Activated T-cell treated with anti-CD3 and anti-CD28 coated beads, Interleukin-2, amount 50 U/mL, for 72 hours (primary cell): ENCODE measurements around the gene EGR4. TPM values are rescaled to one million over a fixed set of nuclear protein-coding genes. Genes with fewer than 3 reads are reported as not detected.

ENCODE experiments used
- ATAC-seq, 2 donors: fragments of 150-1000 bp; cut with Tn5 transposase; replicated peaks in 1 of 2; 2 replicates each; pipeline ENCODE4 v1.10.0; 2021; ENCODE audit warnings: moderate library complexity in 2 of 2, mild to moderate bottlenecking in 1 of 2
- DNase-seq, 2 donors: peaks; one replicate each; pipeline ENCODE4 v3.0.0; 2021 to 2022; ENCODE audit warnings: mixed read lengths in 1 of 2
- H3K27ac Mint-ChIP-seq: one replicate; pipeline ENCODE4 v1.8.0; 2022; ENCODE audit warnings: mild to moderate bottlenecking, moderate library complexity, mixed read lengths
- H3K27me3 Mint-ChIP-seq: one replicate; pipeline ENCODE4 v1.8.0; 2022; ENCODE audit warnings: low read depth, mixed read lengths
- H3K36me3 Mint-ChIP-seq, 2 donors: one replicate each; pipeline ENCODE4 v1.8.0; 2022; ENCODE audit warnings: mixed read lengths in 2 of 2, mild to moderate bottlenecking in 1 of 2; ENCODE audit not compliant: insufficient read depth in 2 of 2
- H3K4me1 Mint-ChIP-seq: one replicate; pipeline ENCODE4 v1.8.0; 2022; ENCODE audit warnings: low read depth, mixed read lengths
- H3K4me3 Mint-ChIP-seq, 2 donors: one replicate each; pipeline ENCODE4 v1.8.0; 2022; ENCODE audit warnings: mild to moderate bottlenecking in 2 of 2, mixed read lengths in 2 of 2, moderate library complexity in 2 of 2
- H3K9me3 Mint-ChIP-seq, 2 donors: one replicate each; pipeline ENCODE4 v1.8.0; 2022; ENCODE audit warnings: mixed read lengths in 2 of 2
- total RNA-seq, 2 donors: library from RNA; stranded (reverse); gene quantifications; one replicate each; pipeline ENCODE4 v1.2.3, GENCODE V29; 2022

EGR4 gene
- total RNA-seq, 2 donors from 2014 or later = 1.6 to 2.1 TPM

DNA sequence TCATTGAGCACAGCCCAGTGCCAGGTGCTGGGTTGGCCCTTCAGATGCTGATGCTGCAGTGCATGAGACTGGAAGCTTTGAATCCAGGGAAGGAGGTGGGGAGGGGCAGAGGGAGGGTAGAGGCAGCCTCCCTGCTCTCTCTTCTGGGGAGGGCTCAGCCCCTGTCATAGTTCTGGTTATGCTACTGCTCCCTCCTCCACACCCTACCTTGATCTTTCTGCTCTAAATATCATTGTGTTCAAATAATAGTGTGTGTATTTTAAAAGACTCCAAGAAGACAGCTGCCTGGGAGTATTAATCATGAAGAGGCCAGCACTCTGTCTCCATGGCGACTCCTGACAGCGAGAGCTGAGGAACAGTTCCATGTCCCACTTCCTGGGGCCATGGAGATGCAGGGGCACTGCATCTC lies 3.8 kb upstream of the EGR4 start:
- H3K4me3 Mint-ChIP-seq = no peak overlapping the region
- no peaks in the 10 kb centered on the region for H3K36me3 Mint-ChIP-seq
- H3K9me3 Mint-ChIP-seq = no peaks in the 10 kb centered on the region
- ATAC-seq = no peak
- H3K27me3 Mint-ChIP-seq = peaks cover 74% of the 10 kb centered on the region
- H3K27ac Mint-ChIP-seq = no peak overlapping the region
- H3K4me1 Mint-ChIP-seq = peaks cover 4% of the 10 kb centered on the region
- DNase-seq = no peak

DNA sequence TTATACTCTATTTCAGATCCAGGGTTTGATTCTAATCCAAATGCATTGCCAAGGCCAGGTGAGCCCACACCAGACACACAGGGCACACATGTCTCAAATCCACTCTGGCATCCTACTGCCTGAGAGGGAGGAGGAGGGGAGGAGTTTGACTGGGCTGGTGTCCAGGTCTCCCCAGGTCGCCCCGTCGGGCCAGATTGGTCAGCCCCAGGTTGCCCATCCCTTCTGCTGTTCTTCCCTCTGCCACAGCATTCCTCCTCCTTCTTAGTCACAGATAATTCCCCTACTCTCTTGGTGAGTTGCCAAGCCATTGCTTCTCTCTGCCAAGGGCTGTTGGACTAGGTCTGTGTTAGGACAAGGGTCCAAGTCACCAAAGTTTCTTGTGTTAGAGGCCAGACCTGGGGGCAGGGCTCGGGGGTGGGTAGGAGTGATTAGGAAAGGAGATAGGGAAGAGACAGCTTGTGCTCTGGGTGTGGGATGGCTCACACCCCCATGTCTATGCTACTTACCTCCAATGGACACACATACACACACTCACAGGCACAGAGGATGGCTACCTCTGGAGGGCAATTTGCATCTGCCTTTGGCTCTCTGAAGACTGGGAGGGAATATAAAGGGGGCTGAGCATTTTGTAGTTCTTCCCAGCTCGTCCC lies 2.5 kb upstream of the EGR4 start:
- no peaks in the 10 kb centered on the region for H3K36me3 Mint-ChIP-seq
- no peak overlapping the region for H3K27ac Mint-ChIP-seq
- H3K9me3 Mint-ChIP-seq = no peaks in the 10 kb centered on the region
- ATAC-seq = no peak
- peaks cover 74% of the 10 kb centered on the region for H3K27me3 Mint-ChIP-seq
- peaks cover 8% of the 10 kb centered on the region for H3K4me1 Mint-ChIP-seq
- no peak overlapping the region for H3K4me3 Mint-ChIP-seq
- DNase-seq = no peak

DNA sequence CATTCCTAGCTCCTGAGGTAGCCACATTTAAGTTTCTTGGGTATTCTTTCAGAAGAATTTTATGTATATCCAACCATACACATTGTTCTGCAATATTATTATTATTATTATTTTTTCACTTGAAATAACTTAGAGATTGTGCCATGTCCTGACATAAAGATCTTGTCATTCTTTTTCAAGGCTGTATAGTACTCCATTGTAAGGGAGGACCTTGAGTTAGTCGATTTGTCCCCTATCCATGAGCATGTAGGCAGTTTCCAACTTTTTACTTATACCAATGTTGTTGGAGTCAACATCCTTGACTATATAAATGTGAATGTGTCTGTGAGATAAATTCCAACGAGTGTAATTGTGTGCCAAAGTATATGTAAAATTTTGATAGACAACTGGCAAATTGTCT lies 891 bp upstream of the EGR4 start:
- ATAC-seq (no peak), DNase-seq (no peak)
- Mint-ChIP-seq H3K4me1 (peaks cover 13% of the 10 kb centered on the region), H3K9me3 (no peaks in the 10 kb centered on the region), H3K27ac (no peak overlapping the region), H3K36me3 (no peaks in the 10 kb centered on the region), H3K4me3 (peak overlapping the region in 1 of 2 donors; percentile 22), H3K27me3 (peaks cover 65% of the 10 kb centered on the region)

DNA sequence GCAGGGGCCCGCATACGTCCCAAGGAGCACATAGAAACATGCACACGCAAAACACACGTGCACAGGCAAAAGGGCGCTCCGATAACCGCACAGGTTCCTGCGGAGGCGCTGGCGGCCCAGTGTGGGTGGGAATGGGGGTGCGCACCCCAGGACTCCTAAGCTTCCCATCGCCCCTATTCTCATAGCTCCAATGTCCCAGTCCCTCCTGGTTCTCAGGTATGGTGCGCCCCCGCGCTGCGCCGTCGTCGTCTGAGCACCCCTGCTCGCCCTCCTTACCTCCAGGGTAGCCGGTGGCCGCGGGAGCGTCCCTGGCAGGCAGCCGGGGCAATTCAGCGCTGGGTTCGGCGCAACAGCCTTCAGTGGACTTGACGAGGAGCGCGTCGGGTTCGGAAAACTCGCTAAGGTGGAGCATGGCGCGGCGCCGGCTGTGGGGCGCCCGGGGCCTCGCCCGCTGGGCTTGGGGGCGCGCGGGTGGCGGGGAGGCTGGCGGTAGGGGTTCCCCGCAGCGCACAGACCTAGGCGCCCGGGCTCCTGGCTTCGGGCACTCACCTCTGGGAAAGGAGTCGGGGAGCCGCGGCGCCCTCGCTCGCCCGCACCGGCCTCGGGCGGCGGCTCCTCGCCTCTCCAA lies 328 bp downstream of the EGR4 start:
- ATAC-seq (peak; percentile 9 to 17), DNase-seq (peak; percentile 18 to 29)
- Mint-ChIP-seq H3K27ac (no peak overlapping the region), H3K4me3 (peak overlapping the region; percentile 85 to 86), H3K9me3 (no peaks in the 10 kb centered on the region), H3K4me1 (peaks cover 13% of the 10 kb centered on the region), H3K36me3 (no peaks in the 10 kb centered on the region), H3K27me3 (peaks cover 72% of the 10 kb centered on the region)

DNA sequence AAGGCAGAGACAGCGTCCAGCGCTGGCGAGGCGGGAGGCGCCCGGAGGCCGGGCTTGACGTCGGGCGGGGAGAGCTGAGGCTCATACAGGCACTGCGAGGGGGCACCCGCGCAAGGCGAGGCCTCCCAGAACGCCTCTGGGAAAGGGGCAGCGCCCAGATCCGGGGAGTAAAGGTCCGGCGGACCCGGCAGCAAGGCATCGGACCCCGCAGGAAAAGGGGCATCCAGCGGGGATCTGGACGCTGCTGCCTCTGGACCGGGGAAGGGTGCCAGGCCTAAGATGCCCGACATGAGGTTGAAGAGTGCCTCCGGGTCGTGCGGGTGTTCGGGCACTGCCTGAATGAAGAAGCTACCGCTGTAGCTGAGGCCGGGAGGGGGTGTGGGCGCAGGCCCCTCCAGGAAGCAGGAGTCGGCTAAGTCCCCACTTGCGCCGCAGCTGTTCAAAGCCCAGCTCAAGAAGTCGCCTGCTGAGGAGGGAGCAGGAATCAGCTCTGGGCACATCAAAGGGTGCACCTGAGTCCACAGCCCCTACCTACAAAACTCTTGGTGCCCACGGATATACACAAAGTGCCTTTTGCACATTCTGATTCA lies 937 bp downstream of the EGR4 start:
- Mint-ChIP-seq H3K36me3 (no peaks in the 10 kb centered on the region), H3K27ac (no peak overlapping the region), H3K9me3 (no peaks in the 10 kb centered on the region), H3K4me3 (peak overlapping the region; percentile 85 to 86), H3K4me1 (peaks cover 13% of the 10 kb centered on the region), H3K27me3 (peaks cover 70% of the 10 kb centered on the region)
- ATAC-seq (no peak), DNase-seq (peak in 1 of 2 donors; percentile 9)

DNA sequence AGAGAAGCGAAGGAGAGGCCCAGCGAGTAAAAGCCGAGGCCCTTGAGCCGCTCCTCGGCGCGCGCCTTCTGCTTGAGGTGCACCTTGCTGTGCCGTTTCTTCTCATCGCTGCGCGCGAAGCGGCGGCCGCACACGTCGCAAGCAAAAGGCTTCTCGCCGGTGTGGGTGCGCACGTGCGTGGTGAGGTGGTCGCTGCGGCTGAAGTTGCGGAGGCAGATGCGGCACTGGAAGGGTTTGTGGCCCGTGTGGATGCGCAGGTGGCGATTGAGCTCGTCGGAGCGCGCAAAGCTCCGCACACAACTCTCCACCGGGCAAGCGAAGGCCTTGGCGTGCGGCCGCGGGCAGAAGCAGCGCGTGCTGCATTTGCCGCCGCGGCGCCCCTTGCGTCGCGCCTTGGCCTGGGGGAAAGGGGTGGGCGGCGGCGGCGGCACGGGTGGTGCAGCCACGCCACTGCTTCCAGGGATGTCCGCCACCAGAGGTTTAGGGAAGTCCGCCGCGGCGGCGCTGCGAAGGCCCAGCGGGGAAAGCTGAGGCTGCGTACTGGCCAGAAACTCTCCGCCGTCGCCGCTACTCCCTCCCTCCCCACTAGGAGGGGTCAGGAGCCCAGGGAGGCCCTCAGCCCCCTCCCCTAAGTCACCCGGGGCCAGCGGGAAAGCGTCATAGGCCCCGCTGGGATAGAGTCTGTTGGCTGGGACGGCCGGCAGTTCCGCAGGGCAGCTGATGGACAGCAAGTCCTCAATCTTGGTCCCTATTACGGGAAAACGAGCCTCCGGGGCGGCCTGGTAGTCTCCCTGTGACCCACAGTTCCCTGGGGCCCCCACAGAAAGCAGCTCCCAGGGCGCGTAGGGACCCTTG lies 1.7 kb downstream of the EGR4 start:
- ATAC-seq (peak in 1 of 2 donors; percentile 6), DNase-seq (peak; percentile 12 to 29)
- Mint-ChIP-seq H3K27ac (no peak overlapping the region), H3K36me3 (no peaks in the 10 kb centered on the region), H3K9me3 (no peaks in the 10 kb centered on the region), H3K27me3 (peaks cover 62% of the 10 kb centered on the region), H3K4me3 (peak overlapping the region; percentile 85 to 86), H3K4me1 (peaks cover 13% of the 10 kb centered on the region)

DNA sequence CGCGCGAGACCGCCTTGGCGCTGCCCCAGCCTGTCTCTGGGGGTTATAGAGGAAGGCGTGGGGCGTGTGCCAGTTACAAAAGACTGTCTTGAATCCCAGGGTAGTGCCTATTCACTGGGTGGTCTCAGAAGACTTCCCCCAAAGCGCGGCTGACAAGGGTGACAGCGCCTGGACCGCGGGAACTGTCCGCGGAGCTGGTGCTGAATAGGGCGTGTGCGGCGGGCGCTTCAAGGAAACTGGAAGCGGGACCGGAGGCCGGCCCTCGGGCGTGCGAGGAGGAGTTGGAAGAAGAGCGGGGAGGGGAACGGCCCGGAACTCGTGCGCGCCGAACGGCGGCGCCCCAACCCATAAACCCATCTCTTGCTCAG lies 2.3 kb downstream of the EGR4 start:
- ATAC-seq (peak in 1 of 2 donors; percentile 18), DNase-seq (peak; percentile 61 to 63)
- H3K27me3 Mint-ChIP-seq = peaks cover 56% of the 10 kb centered on the region
- peak overlapping the region; percentile 85 to 86 for H3K4me3 Mint-ChIP-seq
- no peaks in the 10 kb centered on the region for H3K9me3 Mint-ChIP-seq
- H3K36me3 Mint-ChIP-seq = no peaks in the 10 kb centered on the region
- peaks cover 13% of the 10 kb centered on the region for H3K4me1 Mint-ChIP-seq
- H3K27ac Mint-ChIP-seq = no peak overlapping the region

DNA sequence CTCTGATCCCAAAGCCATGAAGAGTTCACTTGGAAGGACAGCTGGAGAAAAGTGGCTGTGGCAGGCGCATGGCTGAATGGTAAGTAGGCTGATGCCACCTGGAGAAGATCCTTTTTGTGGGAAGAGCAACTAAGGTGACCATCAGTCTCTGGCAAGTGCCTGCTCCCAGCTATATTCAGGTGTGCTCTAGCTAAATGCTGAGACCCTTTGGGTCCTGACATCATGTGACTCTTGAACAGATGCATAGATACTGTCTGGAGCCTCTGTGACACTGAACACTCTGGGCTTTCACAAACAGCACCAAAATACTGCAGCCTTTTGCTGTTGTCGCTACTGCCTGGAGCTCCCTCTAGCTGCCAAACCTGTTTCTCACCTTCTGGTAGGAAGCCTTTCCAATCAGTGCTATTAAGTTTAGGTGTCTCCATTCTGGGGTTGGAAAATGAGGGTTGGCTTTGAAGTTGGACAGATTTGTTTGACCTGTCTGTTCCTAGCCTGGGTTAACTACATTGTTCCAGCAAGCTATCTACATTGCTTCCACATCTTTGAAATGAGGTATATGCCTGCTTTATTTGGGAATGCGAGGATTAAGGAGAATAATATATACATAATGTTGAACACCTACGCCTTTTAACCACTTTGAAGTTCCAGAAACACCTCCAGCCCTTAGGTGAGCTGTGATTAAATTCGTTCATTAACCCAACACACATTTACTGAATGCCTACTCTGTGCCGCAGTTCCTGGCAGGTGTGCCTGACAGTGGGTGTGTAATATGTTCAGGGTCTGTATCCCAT lies 3.1 kb downstream of the EGR4 start:
- peak overlapping the region; percentile 85 to 86 for H3K4me3 Mint-ChIP-seq
- ATAC-seq (no peak), DNase-seq (peak; percentile 47 to 72)
- H3K27ac Mint-ChIP-seq = no peak overlapping the region
- no peaks in the 10 kb centered on the region for H3K9me3 Mint-ChIP-seq
- H3K4me1 Mint-ChIP-seq = peaks cover 13% of the 10 kb centered on the region
- peaks cover 48% of the 10 kb centered on the region for H3K27me3 Mint-ChIP-seq
- H3K36me3 Mint-ChIP-seq = no peaks in the 10 kb centered on the region

DNA sequence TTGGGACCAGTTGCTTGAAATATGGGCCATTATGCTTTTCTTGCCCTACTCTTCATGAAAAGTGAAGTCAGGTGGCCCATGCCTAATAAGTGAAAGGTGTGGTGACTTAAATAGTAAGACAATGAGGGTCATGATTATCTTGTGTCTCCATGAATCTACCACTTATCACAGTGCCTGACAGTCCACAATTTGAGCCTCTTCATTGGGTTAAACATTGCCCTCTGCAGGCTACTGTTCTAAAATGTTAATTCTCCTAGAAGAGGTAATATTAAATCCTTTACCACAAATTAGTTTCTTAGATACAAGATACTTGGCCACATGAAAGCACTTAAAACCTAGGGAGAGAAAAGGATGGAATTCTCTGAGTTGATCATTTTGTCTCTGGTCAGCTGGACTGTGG lies 4.0 kb downstream of the EGR4 start:
- Mint-ChIP-seq H3K36me3 (no peaks in the 10 kb centered on the region), H3K4me3 (no peak overlapping the region)
- ATAC-seq = no peak

DNA sequence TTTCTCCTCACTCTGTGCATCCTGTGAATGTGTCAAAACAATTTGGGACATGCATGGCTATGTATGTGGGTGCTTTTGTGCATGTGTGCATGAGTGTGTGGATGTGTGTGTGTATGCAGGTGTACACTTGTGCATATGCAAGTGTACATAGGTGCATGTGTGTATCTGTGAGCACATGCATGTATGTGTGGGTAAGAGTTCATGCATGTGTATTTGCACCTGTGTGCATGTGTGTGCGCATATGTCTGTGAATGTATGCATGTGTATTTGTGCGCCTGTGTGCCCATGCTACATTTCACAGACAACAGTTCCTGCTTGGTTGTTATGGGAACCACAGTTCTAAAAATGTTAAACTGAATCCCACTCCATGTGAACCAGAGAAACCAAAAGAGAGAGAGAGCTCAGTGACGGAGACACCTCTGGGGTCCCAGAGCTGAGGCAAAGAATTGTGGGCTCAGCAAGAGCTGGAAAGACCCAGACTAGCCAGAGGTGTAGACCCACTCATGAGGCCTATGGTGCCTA lies 7.2 kb downstream of the EGR4 start:
- Mint-ChIP-seq H3K27ac (no peak overlapping the region), H3K9me3 (no peaks in the 10 kb centered on the region), H3K27me3 (peaks cover 27% of the 10 kb centered on the region), H3K36me3 (no peaks in the 10 kb centered on the region), H3K4me1 (peaks cover 22% of the 10 kb centered on the region), H3K4me3 (peak overlapping the region in 1 of 2 donors; percentile 64)
- ATAC-seq = no peak
- DNase-seq = no peak

More for the DNA sequence above, 4.0 kb downstream of the EGR4 start:
- no peaks in the 10 kb centered on the region for H3K9me3 Mint-ChIP-seq
- DNase-seq = no peak
- H3K27me3 Mint-ChIP-seq = peaks cover 39% of the 10 kb centered on the region
- peaks cover 16% of the 10 kb centered on the region for H3K4me1 Mint-ChIP-seq
- no peak overlapping the region for H3K27ac Mint-ChIP-seq

DNA sequence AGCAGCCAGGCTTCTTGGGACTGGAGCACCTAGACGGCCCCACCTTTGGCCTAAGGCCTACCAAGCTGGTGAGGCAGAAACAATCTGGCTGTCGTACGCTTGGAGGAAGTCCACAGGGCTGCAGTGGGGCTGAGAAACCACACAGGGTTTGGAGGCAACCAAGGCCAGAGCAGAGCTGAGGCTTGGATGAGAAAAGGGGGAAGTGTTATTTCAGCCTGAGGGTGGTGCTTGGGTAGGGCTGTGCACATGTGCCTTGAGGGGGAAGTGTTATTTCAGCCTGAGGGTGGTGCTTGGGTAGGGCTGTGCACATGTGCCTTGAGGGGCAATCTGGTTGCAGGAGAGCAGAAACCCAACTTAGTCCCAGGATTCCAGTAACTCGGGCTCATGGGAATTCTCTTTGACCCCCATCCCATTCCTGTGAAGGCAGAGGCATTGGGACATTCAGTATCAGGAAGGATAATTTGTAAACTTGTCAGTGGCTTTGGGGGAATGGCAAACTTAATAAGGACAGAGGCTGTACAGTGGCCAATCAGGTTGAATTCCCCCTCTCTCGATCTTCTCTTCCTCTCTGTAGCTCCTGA lies 8.1 kb downstream of the EGR4 start:
- peak overlapping the region; percentile 64 to 76 for H3K4me3 Mint-ChIP-seq
- DNase-seq = peak in 1 of 2 donors; percentile 5

More for the DNA sequence above, 8.1 kb downstream of the EGR4 start:
- ATAC-seq = peak; percentile 8 to 23
- Mint-ChIP-seq H3K36me3 (no peaks in the 10 kb centered on the region), H3K4me1 (peaks cover 13% of the 10 kb centered on the region), H3K27me3 (peaks cover 17% of the 10 kb centered on the region), H3K9me3 (no peaks in the 10 kb centered on the region), H3K27ac (peak overlapping the region; percentile 31)
